HepG2 (cell line): ENCODE measurements around the gene GRM4. TPM values are rescaled to one million over a fixed set of nuclear protein-coding genes. Genes with fewer than 3 reads are reported as not detected.

Source experiments
- ESRRA ChIP-seq: sonication (generic); formaldehyde crosslinking; IDR thresholded peaks from 2 replicates; pipeline ENCODE4 v1.5.1; 2020; ENCODE audit warnings: mild to moderate bottlenecking, low read depth, missing genetic modification reagents
- FOXK1 ChIP-seq: sonication (generic); formaldehyde crosslinking; IDR thresholded peaks from 2 replicates; pipeline ENCODE4 v1.4.0; 2020; ENCODE audit warnings: low read depth, missing genetic modification reagents, borderline replicate concordance
- SMC3 ChIP-seq: IDR thresholded peaks from 2 replicates; pipeline ENCODE4 v1.6.1; 2011; ENCODE audit warnings: low read length, improper control_type of control experiment
- TBX2 ChIP-seq: sonication (generic); formaldehyde crosslinking; IDR thresholded peaks from 2 replicates; pipeline ENCODE4 v1.5.0; 2020; ENCODE audit warnings: missing genetic modification reagents, mild to moderate bottlenecking, borderline replicate concordance
- TOPORS ChIP-seq: sonication (generic); formaldehyde crosslinking; IDR thresholded peaks from 2 replicates; pipeline ENCODE4 v1.8.0; 2023; ENCODE audit warnings: mild to moderate bottlenecking, missing genetic modification reagents
- TRAFD1 ChIP-seq: sonication (generic); formaldehyde crosslinking; IDR thresholded peaks from 2 replicates; pipeline ENCODE4 v1.5.1; 2020; ENCODE audit warnings: missing genetic modification reagents, mild to moderate bottlenecking, borderline replicate concordance
- ZBTB43 ChIP-seq: sonication (generic); formaldehyde crosslinking; conservative IDR thresholded peaks from 2 replicates; pipeline ENCODE4 v1.4.0; 2020; ENCODE audit warnings: missing genetic modification reagents
- ZNF142 ChIP-seq: sonication (generic); formaldehyde crosslinking; IDR thresholded peaks from 2 replicates; pipeline ENCODE4 v1.4.0; 2020; ENCODE audit warnings: missing genetic modification reagents
- ZNF234 ChIP-seq: sonication (generic); formaldehyde crosslinking; conservative IDR thresholded peaks from 2 replicates; pipeline ENCODE4 v1.5.1; 2020; ENCODE audit warnings: mild to moderate bottlenecking, missing genetic modification reagents
- ZNF280D ChIP-seq: sonication (generic); formaldehyde crosslinking; IDR thresholded peaks from 2 replicates; pipeline ENCODE4 v1.5.1; 2020; ENCODE audit warnings: mild to moderate bottlenecking, missing genetic modification reagents
- ZNF329 ChIP-seq: sonication (generic); formaldehyde crosslinking; IDR thresholded peaks from 2 replicates; pipeline ENCODE4 v1.9.0; 2021; ENCODE audit warnings: low read depth, mild to moderate bottlenecking, missing genetic modification reagents
- ZNF543 ChIP-seq: sonication (generic); formaldehyde crosslinking; IDR thresholded peaks from 2 replicates; pipeline ENCODE4 v1.4.0; 2020; ENCODE audit warnings: mild to moderate bottlenecking, missing genetic modification reagents
- ZNF616 ChIP-seq: sonication (generic); formaldehyde crosslinking; IDR thresholded peaks from 2 replicates; pipeline ENCODE4 v1.5.0; 2020; ENCODE audit warnings: low read depth, mild to moderate bottlenecking, missing genetic modification reagents
- ZNF639 ChIP-seq: conservative IDR thresholded peaks from 2 replicates; pipeline ENCODE4 v1.6.1; 2018; ENCODE audit warnings: missing genetic modification reagents
- ZNF7 ChIP-seq: IDR thresholded peaks from 2 replicates; pipeline ENCODE4 v1.6.1; 2016; ENCODE audit warnings: missing biosample characterization, missing genetic modification reagents
- polyA plus RNA-seq, 8 experiments: library from polyadenylated mRNA; depleted of rRNA in 3 of 8; stranded (reverse) in 7 of 8; unstranded in 1 of 8; fragments of >200 nt; fragmentation: Illumina TruSeq in 4 of 8; extraction: Trizol in 4 of 8; gene quantifications; 2 replicates each; pipeline versions ENCODE4 v1.2.1 to v1.2.3, GENCODE V29; 2011 to 2016; ENCODE audit warnings: low read depth in 4 of 8, missing spikeins in 1 of 8, mixed read lengths in 1 of 8; ENCODE audit not compliant: insufficient read depth in 1 of 8
- total RNA-seq, 5 experiments: library from RNA; depleted of rRNA; stranded (reverse); fragments of >200 nt; fragmentation: Illumina TruSeq; extraction: Trizol; gene quantifications; 2 replicates each; pipeline ENCODE4 v1.2.3, GENCODE V29; 2016; ENCODE audit warnings: low read depth in 1 of 5

The GRM4 gene
- total and polyA plus RNA-seq, 2 of the 13 experiments (the other 11 are each of a cell fraction or from before 2014, with no cell fraction given) = not detected

- TF ChIP-seq ZNF142 (0 out of 2 replicates have a peak, but pooled peaks have one; percentile 48), ZNF234 (CRISPR knock-in tag) (no peak), ZNF543 (0 out of 2 replicates have a peak, but pooled peaks have one; percentile 39), ESRRA (CRISPR knock-in tag) (no peak), ZBTB43 (CRISPR knock-in tag) (peak; percentile 85), ZNF639 (CRISPR knock-in tag) (no peak), ZNF7 (CRISPR knock-in tag) (no peak), ZNF280D (CRISPR knock-in tag) (peak; percentile 33; the same call in 1 of the 2 replicates), FOXK1 (CRISPR knock-in tag) (no peak; the same call in 1 of the 2 replicates), ZNF616 (CRISPR knock-in tag) (no peak), SMC3 (no peak), TRAFD1 (CRISPR knock-in tag) (no peak), TBX2 (CRISPR knock-in tag) (no peak), TOPORS (no peak), ZNF329 (CRISPR knock-in tag) (no peak)
These were observed 30.5 kb downstream of the GRM4 start (continued) for GRCh38 chr6:34115403-34115795.
